Measurements from ENCODE around the gene ST7L.

Gene ST7L

GRCh38 chr1:112527266-112528010 is 91.5 kb downstream of the ST7L start:
- Histone ChIP-seq H3K9ac (ENCODE audit: low read length) (no peak overlapping the region), H3K27ac (ENCODE audit: low read length) (no peak overlapping the region), H3K4me2 (ENCODE audit: low read depth, low read length) (no peak overlapping the region), H3F3A (ENCODE audit: insufficient read depth, low read length) (no peaks in the 10 kb centered on the region), H2AFZ (ENCODE audit: low read length) (no peak overlapping the region), H3K9me2 (replicated peaks; ENCODE audit: insufficient read depth, low read length) (no peaks in the 10 kb centered on the region), H3K79me2 (ENCODE audit: low read length) (no peaks in the 10 kb centered on the region), H3K9me3 (replicated peaks; ENCODE audit: insufficient read depth, low read length) (no peaks in the 10 kb centered on the region), H3K4me3 (ENCODE audit: low read length) (no peak overlapping the region), H3K4me1 (ENCODE audit: low read length) (no peaks in the 10 kb centered on the region), H3K27me3 (replicated peaks; ENCODE audit: insufficient read depth, low read length) (no peaks in the 10 kb centered on the region), H4K20me1 (ENCODE audit: insufficient read depth, low read length) (no peaks in the 10 kb centered on the region), H3K36me3 (replicated peaks; ENCODE audit: insufficient read depth, low read length) (no peaks in the 10 kb centered on the region)
- no peak for DNase-seq
- TF ChIP-seq EZH2 (optimal IDR thresholded peaks at IDR 0.05; ENCODE audit: low read depth, low read length) (no peak), EZH2phosphoT487 (IDR thresholded peaks at IDR 0.05; ENCODE audit: low read length) (no peak), CTCF (IDR thresholded peaks at IDR 0.05; ENCODE audit: low read length) (no peak)

GRCh38 chr1:112524986-112525385 is 94.0 kb downstream of the ST7L start:
- H4K20me1 ChIP-seq (ENCODE audit: insufficient read depth, low read length): no peaks in the 10 kb centered on the region
- H3K4me3 ChIP-seq (ENCODE audit: low read length): no peak overlapping the region
- no peak overlapping the region for H3K9ac ChIP-seq (ENCODE audit: low read length)
- H3K4me1 ChIP-seq (ENCODE audit: low read length): no peaks in the 10 kb centered on the region
- no peaks in the 10 kb centered on the region for H3K27me3 ChIP-seq (replicated peaks; ENCODE audit: insufficient read depth, low read length)
- no peak overlapping the region for H2AFZ ChIP-seq (ENCODE audit: low read length)
- H3F3A ChIP-seq (ENCODE audit: insufficient read depth, low read length): no peaks in the 10 kb centered on the region
- H3K9me3 ChIP-seq (replicated peaks; ENCODE audit: insufficient read depth, low read length): no peaks in the 10 kb centered on the region
- H3K4me2 ChIP-seq (ENCODE audit: low read depth, low read length): no peak overlapping the region
- H3K36me3 ChIP-seq (replicated peaks; ENCODE audit: insufficient read depth, low read length): no peaks in the 10 kb centered on the region
- no peak overlapping the region for H3K27ac ChIP-seq (ENCODE audit: low read length)
- H3K79me2 ChIP-seq (ENCODE audit: low read length): no peaks in the 10 kb centered on the region
- no peaks in the 10 kb centered on the region for H3K9me2 ChIP-seq (replicated peaks; ENCODE audit: insufficient read depth, low read length)
- TF ChIP-seq CTCF (IDR thresholded peaks at IDR 0.05; ENCODE audit: low read length): no peak
- TF ChIP-seq EZH2phosphoT487 (IDR thresholded peaks at IDR 0.05; ENCODE audit: low read length): no peak
- no peak for TF ChIP-seq EZH2 (optimal IDR thresholded peaks at IDR 0.05; ENCODE audit: low read depth, low read length)
- no peak for DNase-seq

- H3K4me2 ChIP-seq (ENCODE audit: low read depth, low read length): no peak overlapping the region
- TF ChIP-seq EZH2phosphoT487 (IDR thresholded peaks at IDR 0.05; ENCODE audit: low read length) (no peak), EZH2 (optimal IDR thresholded peaks at IDR 0.05; ENCODE audit: low read depth, low read length) (no peak), CTCF (IDR thresholded peaks at IDR 0.05; ENCODE audit: low read length) (no peak)
- H3K27ac ChIP-seq (ENCODE audit: low read length): no peak overlapping the region
These were observed 94.7 kb downstream of the ST7L start for GRCh38 chr1:112524251-112524650.

More at GRCh38 chr1:112524251-112524650, 94.7 kb downstream of the ST7L start:
- no peaks in the 10 kb centered on the region for H3K36me3 ChIP-seq (replicated peaks; ENCODE audit: insufficient read depth, low read length)
- H3K4me3 ChIP-seq (ENCODE audit: low read length): no peak overlapping the region
- H3F3A ChIP-seq (ENCODE audit: insufficient read depth, low read length): no peaks in the 10 kb centered on the region
- no peak overlapping the region for H2AFZ ChIP-seq (ENCODE audit: low read length)
- no peaks in the 10 kb centered on the region for H3K79me2 ChIP-seq (ENCODE audit: low read length)
- no peak overlapping the region for H3K9ac ChIP-seq (ENCODE audit: low read length)
- no peaks in the 10 kb centered on the region for H3K9me3 ChIP-seq (replicated peaks; ENCODE audit: insufficient read depth, low read length)
- no peak for DNase-seq
- no peaks in the 10 kb centered on the region for H4K20me1 ChIP-seq (ENCODE audit: insufficient read depth, low read length)
- no peaks in the 10 kb centered on the region for H3K4me1 ChIP-seq (ENCODE audit: low read length)
- H3K27me3 ChIP-seq (replicated peaks; ENCODE audit: insufficient read depth, low read length): no peaks in the 10 kb centered on the region
- no peaks in the 10 kb centered on the region for H3K9me2 ChIP-seq (replicated peaks; ENCODE audit: insufficient read depth, low read length)
